Measurements from ENCODE around the gene WDR1. TPM values are rescaled to one million over a fixed set of nuclear protein-coding genes. Genes with fewer than 3 reads are reported as not detected.
A peak's percentile ranks its signal among the peaks of the same experiment; 100 is the strongest.

Gene WDR1
- total and polyA plus RNA-seq, 10 of the 15 experiments (the other 5 are each of a cell fraction or from before 2014, with no cell fraction given), result 28.5 to 397 (median 290) TPM

DNA sequence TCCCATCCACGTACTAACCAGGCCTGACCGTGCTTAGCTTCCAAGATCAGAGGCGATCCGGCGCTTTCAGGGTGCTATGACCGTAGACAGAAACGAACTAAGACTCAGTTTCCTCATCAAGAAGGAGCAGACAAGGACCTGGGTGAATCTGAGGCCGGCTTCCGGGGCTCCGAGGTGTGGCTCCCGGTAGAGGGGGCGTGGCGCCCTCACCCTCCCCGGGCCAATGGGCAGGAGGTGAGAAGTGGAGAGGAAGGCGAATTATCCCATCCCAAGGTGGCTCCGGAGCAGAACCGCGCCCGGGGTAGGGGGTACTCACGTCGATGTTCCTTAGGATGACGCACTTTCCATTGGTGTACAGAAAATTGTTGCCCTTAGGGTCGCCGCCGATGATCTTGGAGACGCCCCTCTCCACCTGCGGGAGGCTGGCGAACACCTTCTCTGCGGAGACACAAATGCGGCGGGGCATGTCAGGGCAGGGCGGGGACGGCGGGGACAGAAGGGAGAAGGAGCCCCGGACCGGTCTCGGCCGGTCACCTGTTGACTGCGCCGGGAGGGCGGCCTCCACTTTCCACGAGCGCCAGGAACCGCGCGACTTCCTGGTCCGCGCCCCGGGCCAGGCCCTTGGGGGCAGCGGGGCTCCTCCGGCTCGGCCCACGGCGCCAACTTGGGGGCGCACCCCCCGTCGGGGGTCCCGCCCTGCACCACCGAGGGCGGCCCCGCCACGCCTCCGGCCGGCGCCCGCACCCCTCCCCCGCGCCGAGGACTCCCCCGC, 616 bp downstream of the WDR1 start (continued):
- TF ChIP-seq HCFC1 (IDR thresholded peaks at IDR 0.05; ENCODE audit: low read length) (no peak), NFYB (IDR thresholded peaks at IDR 0.05; ENCODE audit: insufficient read depth, low read depth, low read length) (peak; percentile 58; the same call in 1 of the 2 replicates), BRCA1 (IDR thresholded peaks at IDR 0.05; ENCODE audit: low read depth, low read length) (no peak), MTA3 (IDR thresholded peaks at IDR 0.05; ENCODE audit: borderline replicate concordance, low read length) (no peak)
- TF ChIP-seq, protein P1, sequence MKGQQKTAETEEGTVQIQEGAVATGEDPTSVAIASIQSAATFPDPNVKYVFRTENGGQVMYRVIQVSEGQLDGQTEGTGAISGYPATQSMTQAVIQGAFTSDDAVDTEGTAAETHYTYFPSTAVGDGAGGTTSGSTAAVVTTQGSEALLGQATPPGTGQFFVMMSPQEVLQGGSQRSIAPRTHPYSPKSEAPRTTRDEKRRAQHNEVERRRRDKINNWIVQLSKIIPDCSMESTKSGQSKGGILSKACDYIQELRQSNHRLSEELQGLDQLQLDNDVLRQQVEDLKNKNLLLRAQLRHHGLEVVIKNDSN (IDR thresholded peaks at IDR 0.05; ENCODE audit: borderline replicate concordance, extremely low read length, insufficient read depth, low read depth, low read length), result no peak

DNA sequence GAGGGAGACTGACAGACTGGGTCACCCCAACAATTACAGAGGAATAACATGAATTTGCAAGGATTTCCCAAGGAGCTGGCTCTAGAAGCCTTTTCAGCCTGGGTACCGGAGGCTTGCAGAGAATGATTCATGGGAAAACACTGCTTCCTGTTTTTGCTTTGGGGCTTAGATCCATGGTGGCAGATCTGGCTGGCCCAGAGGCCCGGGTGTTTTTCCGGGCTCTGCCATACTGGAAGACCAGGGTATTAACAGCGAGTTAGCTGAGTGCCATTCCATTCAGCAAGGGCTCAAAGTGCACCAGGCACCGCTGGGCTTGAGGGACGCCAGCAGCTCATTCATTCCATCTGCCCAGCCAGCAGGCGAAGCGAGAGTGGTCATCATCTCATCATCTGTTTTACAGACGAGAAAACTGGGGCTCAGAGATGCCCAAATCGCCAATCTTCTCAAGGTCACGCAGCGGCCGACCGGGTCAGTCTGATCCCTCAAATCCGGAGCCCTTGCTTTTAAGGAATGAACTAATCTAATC, 1.3 kb downstream of the WDR1 start:
- FAIRE-seq, result no peak
- in situ Hi-C loops (cut with MboI), result no loop called here
- H3K4me2 ChIP-seq (ENCODE audit: control insufficient read depth, insufficient read depth), result peak overlapping the region; percentile 60

More for the DNA sequence above, 1.3 kb downstream of the WDR1 start:
- Histone ChIP-seq H3K27me3 (replicated peaks in 1 of 2; ENCODE audit: control insufficient read depth in 2 of 2, insufficient read depth in 2 of 2, low read length in 1 of 2) (no peaks in the 10 kb centered on the region), H3K4me1 (ENCODE audit: control insufficient read depth, insufficient read depth, low read length) (peaks cover 18% of the 10 kb centered on the region), H4K20me1 (ENCODE audit: control insufficient read depth, insufficient read depth) (peaks cover 16% of the 10 kb centered on the region), H3K36me3 (ENCODE audit: control insufficient read depth in 2 of 2, insufficient read depth in 2 of 2, low read length in 1 of 2) (peaks cover 23 to 25% of the 10 kb centered on the region in 2 experiments), H3K4me3 (peak overlapping the region; percentile 99), H3K9ac (ENCODE audit: control insufficient read depth, insufficient read depth, low read length) (peak overlapping the region; percentile 83), H3K9me3 (replicated peaks; ENCODE audit: control insufficient read depth, insufficient read depth, low read length) (no peaks in the 10 kb centered on the region), H3K27ac (ENCODE audit: control insufficient read depth, insufficient read depth) (peak overlapping the region; percentile 92), H3K79me2 (ENCODE audit: control insufficient read depth, insufficient read depth, low read length) (peaks cover 60% of the 10 kb centered on the region), H2AFZ (ENCODE audit: control insufficient read depth, low read depth, low read length) (no peak overlapping the region)
- intact Hi-C loops (cut with micrococcal nuclease; ENCODE audit: unreplicated experiment), result no loop called here
- RAD21 ChIA-PET (ENCODE audit: unreplicated experiment), result interaction anchor here (1.2 kb wide), 1 partner anchor 20 kb away, joined by 3 read pairs; no protein-coding TSS in a partner anchor
- TSS peak; percentile 55 for BruUV-seq (replicated peaks)
- SMC1A ChIA-PET (ENCODE audit: uncharacterized antibody, unreplicated experiment), result interaction anchor here (0.9 kb wide), 1 partner anchor 12 kb away, joined by 3 read pairs; no protein-coding TSS in a partner anchor
- POLR2A ChIA-PET, result no interaction called here
- DNase-seq (ENCODE audit: low read depth, low spot score) (no peak), ATAC-seq (no peak)
- TF ChIP-seq PML (IDR thresholded peaks at IDR 0.05; ENCODE audit: low read length), result 0 out of 2 replicates have a peak, but pooled peaks have one; percentile 13
- TF ChIP-seq YBX1 (IDR thresholded peaks at IDR 0.05), result no peak
- CTCF ChIA-PET, result no interaction called here
- 2% methylated on average over 15 of the region's 15 CpGs for WGBS (ENCODE audit: insufficient coverage, insufficient replicate concordance, low lambda C conversion rate, missing lambda C conversion rate)

Data from GM12878 (cell line).